Measurements from ENCODE around the gene GPR152.
"Not testable (repeated sequence)": the region's sequence is repeated elsewhere in the genome, so short reads cannot be mapped to it uniquely, and the experiment has no call there.

GPR152 gene

DNA sequence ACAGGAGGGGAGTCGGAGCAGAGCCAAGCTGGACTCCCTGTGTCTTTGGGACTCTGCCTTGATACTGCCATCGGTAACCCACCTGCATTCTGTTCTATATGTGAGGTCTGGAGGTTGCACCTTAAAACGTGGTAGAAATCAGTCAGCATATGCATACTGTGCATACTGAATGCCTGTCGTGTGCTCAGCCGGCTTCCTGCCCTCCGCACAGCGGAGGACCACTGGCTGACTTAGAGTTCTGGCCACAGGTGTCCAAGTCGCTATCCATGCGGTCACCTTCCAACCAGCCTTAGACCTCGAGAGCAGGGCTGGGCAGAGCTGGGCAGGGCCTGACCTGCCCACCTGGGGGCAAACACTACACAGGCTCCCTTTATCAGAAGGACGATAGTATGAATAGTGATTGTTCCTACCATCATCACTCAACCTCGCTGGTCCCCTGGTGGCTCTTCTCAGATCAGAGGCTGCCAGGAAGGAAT lies 44.8 kb downstream of the GPR152 start:
- no peak for DNase-seq

- DNase-seq: no peak
Observed at GRCh38 chr11:67406969-67407687, 45.4 kb downstream of the GPR152 start.

- no peak for DNase-seq
Observed at GRCh38 chr11:67406420-67406968, 46.0 kb downstream of the GPR152 start.

DNA sequence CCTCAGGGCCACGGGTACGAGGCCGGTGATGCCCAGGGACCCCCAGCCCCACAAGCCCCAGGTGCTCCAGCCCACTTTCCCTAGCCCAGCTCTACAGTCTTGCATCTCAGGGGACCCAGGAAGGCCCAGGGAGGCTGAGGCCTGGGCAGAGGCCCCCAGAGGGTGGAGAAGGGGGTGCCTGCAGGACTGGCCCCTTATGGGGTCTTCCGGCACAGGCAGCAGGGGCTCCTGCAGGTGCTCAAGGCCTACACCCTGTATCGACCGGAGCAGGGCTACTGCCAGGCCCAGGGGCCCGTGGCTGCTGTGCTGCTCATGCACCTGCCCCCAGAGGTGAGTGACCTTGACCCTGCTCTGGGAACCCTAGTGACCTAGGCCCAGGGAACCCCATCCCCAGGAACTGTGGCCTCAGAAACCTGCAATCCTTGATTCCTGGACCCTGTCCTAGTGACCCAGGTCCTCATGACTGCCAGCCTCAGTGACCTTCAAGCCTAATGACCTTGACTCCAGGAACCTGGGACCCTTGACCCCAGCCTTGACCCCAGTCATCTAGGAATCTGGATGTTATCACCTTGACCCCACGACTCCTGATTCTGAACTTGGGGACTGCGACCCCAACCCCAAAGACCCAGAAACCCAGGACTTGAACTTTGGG lies 46.7 kb downstream of the GPR152 start:
- DNase-seq: no peak

GRCh38 chr11:67405196-67405567 lies 47.3 kb downstream of the GPR152 start:
- no peak for DNase-seq

GRCh38 chr11:67404515-67405195 lies 47.9 kb downstream of the GPR152 start:
- DNase-seq: peak; percentile 77

DNA sequence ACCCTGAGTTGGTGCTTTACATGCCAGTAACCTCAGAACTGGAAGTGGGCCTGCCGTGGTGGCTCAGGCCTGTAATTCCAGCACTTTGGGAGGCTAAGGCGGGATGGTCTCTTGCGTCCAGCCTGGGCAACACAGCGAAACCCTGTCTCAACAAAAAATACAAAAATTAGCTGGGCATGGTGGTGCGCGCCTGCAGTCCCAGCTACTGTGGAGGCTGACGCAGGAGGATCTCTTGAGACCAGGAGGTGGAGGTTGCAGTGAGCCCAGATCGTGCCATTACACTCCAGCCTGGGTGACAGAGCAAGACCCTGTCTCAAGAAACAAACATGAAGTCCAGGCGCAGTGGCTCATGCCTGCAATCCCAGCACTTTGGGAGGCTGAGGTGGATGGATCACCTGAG lies 49.4 kb downstream of the GPR152 start:
- not testable (repeated sequence) for DNase-seq

DNA sequence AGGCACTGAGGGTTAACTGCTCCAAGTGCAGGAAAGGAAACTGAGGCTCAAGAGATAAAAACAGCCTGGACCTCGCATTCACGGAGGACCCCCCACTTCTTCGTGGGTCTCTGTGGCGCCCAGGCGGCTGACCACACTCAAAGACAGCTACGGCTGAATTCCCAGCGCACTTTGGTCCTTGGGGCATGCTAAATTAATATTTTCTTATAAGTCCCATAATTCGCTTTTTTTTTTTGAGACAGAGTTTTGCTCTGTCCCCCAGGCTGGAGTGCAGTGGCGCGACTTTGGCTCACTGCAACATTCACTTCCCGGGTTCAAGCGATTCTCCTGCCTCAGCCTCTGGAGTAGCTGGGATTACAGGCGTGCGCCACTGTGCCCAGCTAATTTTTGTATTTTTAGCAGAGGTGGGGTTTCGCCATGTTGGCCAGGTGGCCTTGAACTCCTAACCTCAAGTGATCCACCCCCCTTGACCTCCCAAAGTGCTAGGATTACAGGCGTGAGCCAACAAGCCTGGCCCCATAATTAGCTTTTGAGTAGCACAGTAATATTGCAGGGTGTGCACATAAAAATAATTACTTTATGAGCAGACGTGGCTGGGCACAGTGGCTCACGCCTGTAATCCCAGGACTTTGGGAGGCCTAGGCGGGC lies 50.2 kb downstream of the GPR152 start:
- DNase-seq: not testable (repeated sequence)

- DNase-seq: peak; percentile 92
Observed at GRCh38 chr11:67401495-67402191, 50.9 kb downstream of the GPR152 start, which contains the start of gene PPP1CA. Gene PPP1CA (minus strand): TSS chr11:67401858. CDS start chr11:67401782, 76 bp downstream.
